Neural progenitor cell (in vitro differentiated cells): ENCODE measurements around the gene NR4A1.

ENCODE experiments used
- CTCF ChIP-seq: fragments of 200-600 bp; sonication (generic); IDR thresholded peaks from 2 replicates; pipeline ENCODE4 v1.5.1; 2017; ENCODE audit warnings: antibody characterized with exemption, mild to moderate bottlenecking
- EZH2 ChIP-seq: fragments of 200-600 bp; sonication (generic); IDR thresholded peaks from 2 replicates; pipeline ENCODE4 v1.6.1; 2017; ENCODE audit warnings: antibody characterized with exemption, mild to moderate bottlenecking, moderate library complexity
- EZH2phosphoT487 ChIP-seq: fragments of 200-600 bp; sonication (generic); IDR thresholded peaks from 2 replicates; pipeline ENCODE4 v1.6.1; 2017; ENCODE audit warnings: antibody characterized with exemption

DNA sequence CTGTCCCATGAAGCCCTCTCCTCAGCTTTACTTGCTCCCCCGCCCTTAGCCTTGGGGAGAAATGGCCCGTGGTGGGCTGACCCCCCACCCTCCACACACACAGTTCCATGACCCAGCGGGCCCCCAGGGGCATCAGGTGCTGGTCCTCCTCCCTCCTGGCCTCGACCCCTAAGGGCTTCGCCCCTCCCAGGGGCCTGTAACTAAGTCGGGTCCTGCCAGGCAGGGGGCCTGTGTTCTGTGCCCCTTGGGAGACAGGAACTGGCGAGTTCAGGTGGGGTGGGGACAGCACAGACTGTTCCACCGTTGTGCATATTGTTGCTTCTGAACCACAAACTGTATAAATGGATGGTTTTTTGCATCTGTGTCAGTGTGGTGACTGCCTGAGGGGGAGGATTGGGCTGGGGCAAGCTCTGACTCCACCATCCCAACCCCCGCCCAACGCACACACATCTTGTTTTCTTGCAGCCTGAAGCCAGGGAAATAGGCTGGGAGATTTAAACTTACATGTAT is 35.7 kb upstream of the NR4A1 start:
- TF ChIP-seq EZH2 (no peak), CTCF (no peak), EZH2phosphoT487 (no peak)
